GM18505 (cell line): ENCODE results near the gene CD96.
"Not testable (repeated sequence)": the region's sequence is repeated elsewhere in the genome, so short reads cannot be mapped to it uniquely, and the experiment has no call there.

ENCODE experiments used
- ATAC-seq: cut with Tn5 transposase; IDR thresholded peaks from one replicate; pipeline ENCODE4 v1.9.1; 2021; ENCODE audit not compliant: unreplicated experiment
- POLR2A ChIP-seq: IDR thresholded peaks from 4 replicates; pipeline ENCODE4 v1.6.1; 2011; ENCODE audit warnings: borderline replicate concordance; ENCODE audit not compliant: insufficient read depth, insufficient read length; ENCODE audit errors: extremely low read depth

CD96 gene

DNA sequence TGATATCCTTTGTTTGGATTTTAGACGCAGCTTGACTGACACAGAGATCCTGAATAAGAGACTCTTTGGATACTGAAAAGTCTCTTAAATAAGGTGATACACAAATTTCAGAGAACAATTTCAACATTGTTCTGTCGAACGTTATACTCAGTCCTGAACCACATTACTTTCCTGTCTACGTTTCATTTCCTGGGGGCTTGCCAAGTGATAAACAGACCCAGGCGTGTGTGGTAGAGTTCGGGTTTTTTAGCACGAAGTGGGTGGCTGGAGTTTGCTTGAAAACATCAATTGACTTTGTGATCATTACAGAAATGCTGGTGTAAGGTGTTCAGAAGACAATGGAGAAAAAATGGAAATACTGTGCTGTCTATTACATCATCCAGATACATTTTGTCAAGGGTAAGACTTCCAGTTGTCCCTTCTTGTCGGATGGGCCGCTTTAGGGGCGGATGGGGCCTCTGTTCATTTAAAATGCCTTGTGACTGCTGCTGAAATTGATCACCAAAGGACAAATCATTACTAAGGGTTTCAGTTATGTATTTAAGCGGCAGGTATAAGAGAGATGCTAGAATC, at the start of gene CD96:
Gene CD96 (plus strand): TSS at position 287 of the 573 bp plus-strand sequence. CDS start 52 bp downstream, at position 339.
- no peak for TF ChIP-seq POLR2A
- ATAC-seq, result no peak

- no peak for TF ChIP-seq POLR2A
- ATAC-seq, result no peak
These were observed 48.7 kb upstream of the CD96 start for GRCh38 chr3:111493276-111493675.

DNA sequence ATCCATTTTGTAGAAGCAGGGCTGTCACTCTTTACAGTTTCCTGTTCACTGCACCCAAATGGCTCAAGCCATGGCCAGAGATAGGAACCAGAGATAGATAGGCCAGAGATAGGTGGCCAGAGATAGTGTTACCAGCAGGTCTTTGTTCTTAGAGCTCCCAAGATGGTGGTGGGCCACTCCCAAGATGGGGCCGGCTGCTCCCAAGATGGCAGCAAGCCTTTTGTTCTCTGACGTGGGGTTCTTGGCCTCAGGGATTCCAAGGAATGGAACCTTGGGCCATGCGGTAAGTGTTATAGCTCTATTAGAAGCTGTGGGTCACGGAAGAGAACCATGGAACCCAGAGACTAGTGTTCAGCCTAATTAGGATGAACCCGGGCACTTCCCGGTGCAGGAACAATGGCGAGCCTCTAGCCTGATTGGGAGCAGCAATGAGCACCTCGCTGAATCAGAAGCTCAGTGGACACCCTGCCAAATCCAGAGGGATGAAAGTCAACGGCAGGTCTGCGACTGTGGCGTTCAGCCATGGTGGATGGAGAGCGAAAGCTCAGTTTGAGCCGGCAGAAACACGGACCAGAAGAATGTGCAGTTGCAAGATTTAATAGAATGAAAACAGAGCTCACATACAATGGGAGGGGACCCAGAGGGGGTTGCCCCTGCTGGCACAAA, 45.0 kb upstream of the CD96 start:
- ATAC-seq, result no peak

DNA sequence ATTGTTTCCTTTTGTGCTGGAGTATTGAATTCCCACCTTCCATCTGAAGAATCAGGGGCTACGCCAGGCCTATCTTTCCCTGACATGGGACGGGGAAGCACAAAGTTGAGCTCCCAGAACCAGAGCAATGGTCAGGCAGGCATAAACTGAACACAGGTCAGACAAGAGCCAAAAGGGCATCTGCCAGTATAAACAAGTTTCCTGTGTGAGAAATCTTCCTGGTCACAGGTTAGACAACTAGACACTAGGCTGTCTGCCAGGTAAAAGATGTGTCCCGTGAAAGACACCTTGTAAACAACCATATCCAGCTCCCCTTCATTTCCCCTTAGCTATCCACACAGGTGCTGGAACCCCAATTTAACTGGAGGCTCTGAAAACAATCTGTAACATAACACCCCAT, 44.0 kb upstream of the CD96 start:
- TF ChIP-seq POLR2A, result no peak
- ATAC-seq, result no peak

More for the DNA sequence above, 45.0 kb upstream of the CD96 start:
- TF ChIP-seq POLR2A, result no peak

DNA sequence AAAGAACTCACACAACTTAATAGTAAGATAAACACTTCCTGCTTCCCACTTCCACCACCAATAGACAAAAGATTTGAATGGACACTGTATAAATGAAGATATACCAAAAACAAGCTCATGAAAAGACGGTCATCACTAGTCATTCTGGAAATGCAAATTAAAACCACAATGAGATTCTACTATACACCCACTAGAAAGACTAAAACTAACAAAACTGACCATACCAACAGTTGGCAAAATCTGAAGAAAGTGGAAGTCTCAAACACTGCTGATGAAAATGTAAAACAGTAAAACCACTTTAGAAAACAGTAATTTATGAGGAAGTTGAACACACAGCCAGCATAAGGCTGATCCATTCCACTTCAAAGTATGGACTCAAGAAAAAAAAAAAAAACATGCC, 35.6 kb upstream of the CD96 start:
- ATAC-seq, result peak; percentile 62

GRCh38 chr3:111509308-111509707, 32.7 kb upstream of the CD96 start:
- TF ChIP-seq POLR2A, result no peak
- no peak for ATAC-seq

More for the DNA sequence above, 35.6 kb upstream of the CD96 start:
- TF ChIP-seq POLR2A, result no peak

DNA sequence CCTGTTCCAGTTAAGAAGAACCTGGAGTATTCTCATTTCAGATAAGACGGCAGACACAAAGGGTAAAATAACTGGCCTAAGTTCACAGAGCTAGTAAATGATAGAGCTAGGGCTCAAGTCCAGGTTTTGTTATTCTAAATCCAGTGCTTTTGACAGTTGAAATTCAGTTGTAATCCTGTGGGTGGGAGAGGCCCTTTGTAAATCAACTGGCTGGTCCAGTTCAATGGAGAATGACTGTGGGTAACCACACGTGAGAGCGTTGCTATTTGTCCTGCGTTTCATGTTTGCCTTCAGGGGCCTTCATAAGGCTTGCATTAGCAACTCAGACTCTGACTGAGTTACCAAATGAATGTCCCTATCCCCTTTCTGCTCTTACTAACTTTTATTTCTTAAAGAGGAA, 24.2 kb upstream of the CD96 start:
- ATAC-seq, result no peak
- TF ChIP-seq POLR2A, result no peak

DNA sequence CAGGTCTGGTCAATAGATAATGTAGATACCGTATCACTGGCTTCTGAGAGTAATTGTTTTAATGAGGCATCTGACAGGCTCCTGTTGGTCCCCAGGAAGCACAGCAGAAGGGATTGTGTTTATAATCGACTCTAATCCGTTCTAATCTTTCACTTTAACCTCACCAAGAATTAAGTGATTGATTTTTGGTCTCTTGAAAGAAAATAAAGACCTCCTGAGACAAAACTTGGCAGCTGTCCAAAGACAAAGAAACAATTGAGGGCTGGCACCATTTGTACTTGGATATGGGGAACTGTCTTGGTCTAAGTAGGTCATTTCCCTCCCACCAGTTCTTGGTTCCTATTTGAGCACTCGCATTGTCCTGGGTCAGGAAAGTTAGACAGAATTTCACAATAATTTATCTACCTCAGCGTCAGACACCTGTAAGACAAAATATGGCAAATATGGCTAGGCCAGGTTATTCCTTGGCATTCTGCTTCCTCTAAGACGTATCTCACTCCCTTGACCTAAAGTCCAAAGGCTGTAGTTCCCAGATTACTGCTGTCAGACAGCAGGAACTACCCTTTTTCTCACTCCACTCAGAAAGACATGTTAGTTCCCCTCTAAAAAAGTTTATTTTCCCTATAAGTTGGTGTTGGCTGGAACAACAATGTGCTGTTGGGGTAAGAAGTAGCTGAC, 22.7 kb upstream of the CD96 start:
- no peak for TF ChIP-seq POLR2A
- ATAC-seq, result no peak

DNA sequence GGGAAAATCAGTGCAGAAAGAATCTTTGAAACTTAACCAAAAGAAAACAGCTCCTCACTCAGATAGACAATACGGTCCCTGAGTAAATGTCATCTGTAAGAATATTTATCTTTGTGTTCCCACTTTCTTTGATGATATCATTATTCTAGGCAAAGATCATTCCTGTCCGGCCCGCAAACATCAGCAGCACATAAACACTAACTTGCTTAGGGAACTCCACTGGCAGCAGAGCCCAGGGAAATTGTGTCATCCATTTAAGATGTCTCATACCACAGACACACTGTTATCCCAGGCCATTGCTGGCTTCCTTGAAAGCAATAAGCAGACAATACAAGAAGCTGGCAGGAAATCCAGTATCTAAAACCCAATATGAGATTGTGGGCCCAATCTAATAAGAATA, 20.1 kb upstream of the CD96 start:
- TF ChIP-seq POLR2A, result no peak
- ATAC-seq, result no peak

GRCh38 chr3:111524486-111524885, 17.5 kb upstream of the CD96 start:
- ATAC-seq, result not testable (repeated sequence)

GRCh38 chr3:111531446-111531845, 10.6 kb upstream of the CD96 start:
- ATAC-seq, result no peak
- TF ChIP-seq POLR2A, result no peak

GRCh38 chr3:111534701-111535100, 7.3 kb upstream of the CD96 start:
- no peak for ATAC-seq
- TF ChIP-seq POLR2A, result no peak

GRCh38 chr3:111538111-111538510, 3.9 kb upstream of the CD96 start:
- TF ChIP-seq POLR2A, result no peak
- ATAC-seq, result no peak

GRCh38 chr3:111538681-111539083, 3.3 kb upstream of the CD96 start:
- peak; percentile 54 for ATAC-seq
- TF ChIP-seq POLR2A, result no peak
